DMS153 treated with DMSO at 0.1 percent for 48 hours (cell line): Measurements from ENCODE around the gene CCDC71L.

ENCODE experiments used
- DNase-seq: peaks from one replicate; lab custom pipeline; 2025; ENCODE audit not compliant: unreplicated experiment; lab: John Stamatoyannopoulos, UW

Gene CCDC71L

DNA sequence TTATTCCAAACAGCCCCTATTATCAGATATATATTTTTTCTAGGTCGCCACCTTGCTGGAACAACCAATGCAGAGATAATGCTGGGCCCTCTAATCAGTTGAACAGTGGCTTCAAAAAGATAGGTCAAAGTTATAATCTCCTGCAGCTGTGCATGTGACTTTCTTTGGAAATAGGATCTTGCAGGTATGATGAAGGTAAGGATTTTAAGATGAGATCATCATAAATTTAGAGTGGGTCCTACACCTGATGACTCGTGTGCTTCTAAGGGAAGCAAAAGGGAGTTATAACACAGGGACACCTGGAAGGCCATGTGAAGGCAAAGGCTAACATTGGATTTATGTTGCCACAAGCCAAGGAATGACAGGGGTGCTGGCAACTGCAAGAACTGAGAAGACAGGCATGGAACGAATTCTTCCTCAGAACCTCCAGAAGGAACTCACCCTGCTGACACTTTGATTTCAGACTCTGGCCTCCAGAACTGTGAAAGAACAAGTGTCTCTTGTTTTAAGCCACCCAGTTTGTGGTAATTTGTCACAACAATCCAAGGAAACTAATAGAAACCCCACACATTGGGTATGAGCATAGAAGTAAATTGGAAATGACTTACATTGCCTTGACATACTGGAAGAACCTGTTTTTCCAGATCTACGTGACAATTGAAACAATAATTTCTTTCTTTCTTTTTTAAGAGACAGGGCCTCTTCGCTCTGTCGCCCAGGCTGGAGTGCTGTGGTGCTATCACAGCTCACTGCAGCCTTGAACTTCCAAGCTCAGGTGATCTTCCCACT, 34.4 kb downstream of the CCDC71L start:
- DNase-seq, result no peak

DNA sequence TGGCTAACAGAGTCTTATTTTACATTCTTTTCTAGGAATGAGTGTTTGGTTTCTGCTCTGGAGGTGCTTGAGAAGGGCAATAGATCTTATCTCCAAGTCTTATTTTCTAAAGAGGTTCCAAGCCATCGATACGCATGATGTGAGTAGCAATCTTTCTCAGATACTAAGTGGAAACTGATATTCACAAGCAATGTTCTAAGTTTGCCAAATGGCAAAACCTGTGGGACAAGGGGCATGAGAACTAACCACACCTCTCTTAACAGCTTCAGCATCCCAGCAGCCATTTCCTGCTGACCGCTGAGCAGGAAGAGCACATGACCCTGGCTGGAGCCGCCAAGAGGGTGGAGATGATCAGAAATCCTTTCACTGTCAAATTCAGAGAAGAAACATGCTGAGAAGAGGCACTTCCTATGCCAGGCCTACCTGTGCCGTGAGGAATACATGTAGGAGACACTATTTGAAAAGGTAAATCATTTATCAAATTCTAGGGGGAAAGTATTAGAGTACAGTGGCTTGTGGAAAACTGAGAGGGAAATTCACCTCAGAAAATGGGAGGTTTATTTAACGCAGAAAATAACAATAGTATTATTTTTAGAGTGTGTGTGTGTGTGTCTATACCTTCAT, 35.2 kb downstream of the CCDC71L start:
- no peak for DNase-seq

DNA sequence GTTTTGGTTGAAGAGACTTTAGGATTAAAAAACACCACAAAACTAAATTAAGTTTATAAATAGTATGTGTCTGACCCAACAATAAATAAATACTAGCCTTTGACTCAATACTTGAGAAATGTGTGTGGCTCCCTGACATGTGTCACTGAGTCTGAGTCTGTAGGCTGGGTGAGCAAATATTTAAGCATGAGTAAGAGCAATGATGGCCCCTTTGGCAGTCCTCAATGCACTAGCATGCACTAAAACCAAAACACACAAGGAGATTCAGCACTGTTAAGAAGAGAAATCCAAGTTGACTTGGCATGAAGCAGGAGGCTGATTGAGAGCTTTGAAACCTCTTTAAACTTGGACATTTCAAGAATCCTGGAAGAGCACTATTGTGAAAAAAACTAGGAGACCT, 37.1 kb downstream of the CCDC71L start:
- no peak for DNase-seq

DNA sequence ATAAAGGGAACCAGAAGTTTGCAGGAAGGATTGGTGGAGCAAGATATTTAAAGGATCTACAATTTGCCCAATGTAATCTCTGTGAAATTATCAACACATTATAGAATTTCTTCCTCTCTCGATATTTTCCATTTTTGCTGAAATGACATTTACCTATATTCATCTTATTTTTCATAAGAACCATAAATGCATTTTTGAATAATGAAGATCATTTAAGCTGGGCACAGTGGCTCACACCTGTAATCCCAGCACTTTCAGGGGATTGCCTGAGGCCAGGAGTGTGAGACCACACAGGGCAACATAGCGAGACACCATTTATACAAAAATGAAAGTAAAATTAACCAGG, 37.7 kb downstream of the CCDC71L start:
- no peak for DNase-seq

DNA sequence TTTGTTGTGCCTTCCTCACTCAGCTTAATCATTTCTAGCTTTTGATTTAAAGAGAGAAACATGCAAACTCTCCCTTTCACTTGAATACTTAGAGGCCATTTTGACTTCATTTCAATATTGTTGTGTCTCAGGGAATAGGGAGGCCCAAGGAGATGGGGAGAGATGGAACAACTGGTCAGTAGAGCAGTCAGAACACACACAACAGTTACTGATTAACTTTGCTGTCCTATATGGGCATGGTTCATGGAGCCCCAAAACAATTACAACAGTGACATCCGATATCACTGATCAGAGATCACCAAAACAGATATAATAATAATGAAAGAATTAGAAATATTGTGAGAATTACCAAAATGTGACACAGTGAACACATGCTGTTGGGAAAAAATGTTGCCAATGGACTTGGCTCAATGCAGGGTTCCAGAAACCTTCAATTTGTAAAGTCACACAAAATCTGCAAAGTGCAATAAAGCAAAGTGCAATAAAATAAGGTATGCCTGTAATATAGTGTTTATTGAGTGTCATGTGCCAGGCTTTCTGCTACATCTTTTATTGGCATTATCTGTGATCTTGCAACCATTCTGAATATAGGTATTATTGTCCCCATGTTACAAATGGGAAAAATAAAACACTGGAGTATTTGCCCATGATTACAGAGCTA, 38.2 kb downstream of the CCDC71L start:
- DNase-seq, result no peak

DNA sequence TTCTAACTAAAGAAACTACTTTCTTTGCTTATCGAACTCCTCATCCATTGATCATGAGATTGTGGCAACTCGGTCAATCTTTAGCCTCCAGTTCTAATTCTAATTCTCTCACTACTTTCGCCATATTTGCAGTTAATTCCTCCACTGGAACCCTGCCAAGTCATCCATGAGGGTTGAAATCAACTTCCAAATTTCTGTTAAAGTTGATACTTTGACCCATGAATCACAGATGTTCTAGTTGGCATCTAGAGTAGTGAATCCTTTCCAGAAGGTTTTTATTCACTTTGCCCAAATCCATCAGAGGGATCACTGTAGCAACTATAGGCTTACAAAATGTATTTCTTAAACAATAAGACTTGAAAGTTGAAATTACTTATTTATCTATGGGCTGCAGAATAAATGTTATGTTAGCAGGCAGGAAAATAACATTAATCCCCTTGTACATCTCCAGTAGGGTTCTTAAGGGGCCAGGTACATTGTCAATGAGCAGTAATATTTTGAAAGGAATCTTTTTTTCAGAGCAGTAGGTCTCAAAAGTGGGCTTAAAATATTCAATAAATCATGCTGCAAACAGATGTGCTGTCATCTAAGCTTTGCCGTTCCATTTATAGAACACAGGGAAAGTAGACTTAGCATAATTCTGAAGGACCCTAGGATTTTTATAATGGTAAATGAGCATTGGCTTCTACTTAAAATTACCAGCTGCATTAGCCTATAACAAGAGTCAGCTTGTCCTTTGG, 39.4 kb downstream of the CCDC71L start:
- no peak for DNase-seq

DNA sequence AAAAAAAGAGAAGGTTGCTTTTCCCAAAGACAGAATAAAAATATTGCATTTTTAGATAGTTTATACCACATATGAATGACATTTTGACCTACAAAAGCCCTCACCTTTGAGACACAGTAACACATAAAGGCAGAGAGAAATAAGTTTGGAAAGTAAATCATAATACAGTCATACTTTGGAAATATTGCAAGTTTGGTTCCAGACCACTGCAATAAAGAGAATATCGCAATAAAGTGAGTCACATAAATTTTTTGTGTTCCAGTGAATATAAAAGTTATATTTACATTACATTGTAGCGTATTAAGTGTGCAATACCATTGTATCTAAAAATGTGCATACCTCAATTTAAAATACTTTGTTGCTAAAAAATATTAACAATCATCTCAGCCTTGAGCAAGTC, 40.3 kb downstream of the CCDC71L start:
- DNase-seq, result no peak

DNA sequence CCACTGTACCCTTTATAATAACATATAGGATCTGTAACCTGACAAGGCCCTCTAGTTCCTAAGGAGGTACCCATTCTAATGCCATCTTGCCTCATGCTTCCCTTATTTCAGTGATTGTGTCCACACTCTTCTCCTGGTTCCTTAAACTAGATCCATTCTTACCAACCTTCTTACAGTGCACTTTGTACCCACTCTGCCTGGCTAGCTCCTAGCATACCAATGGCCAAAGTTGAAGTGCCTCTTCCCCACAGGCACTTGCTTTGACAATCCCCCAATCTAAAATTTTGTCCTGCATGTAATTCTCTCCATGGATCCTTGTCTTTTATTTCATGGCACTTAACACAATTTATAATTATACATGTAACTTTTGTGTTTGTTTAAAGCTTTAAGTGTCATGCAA, 40.9 kb downstream of the CCDC71L start:
- DNase-seq, result no peak

DNA sequence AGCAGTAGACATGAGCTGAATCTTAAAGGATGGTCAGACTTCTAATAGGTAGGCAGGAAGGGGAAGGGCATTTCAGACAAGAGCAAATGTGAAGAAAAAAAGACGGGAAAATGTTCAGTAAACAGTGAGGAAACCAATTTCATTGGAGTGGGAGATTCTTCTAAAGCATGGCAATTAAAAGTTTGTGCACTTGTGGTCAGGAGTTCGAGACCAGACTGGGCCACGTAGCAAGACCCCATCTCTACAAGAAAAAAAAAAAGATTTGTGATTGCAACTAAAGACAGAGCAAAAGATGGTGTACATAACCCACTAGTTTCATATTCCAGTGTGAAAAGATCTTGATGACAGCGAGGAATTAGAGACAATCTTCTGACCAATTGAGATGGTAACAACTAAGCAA, 41.7 kb downstream of the CCDC71L start:
- DNase-seq, result no peak

DNA sequence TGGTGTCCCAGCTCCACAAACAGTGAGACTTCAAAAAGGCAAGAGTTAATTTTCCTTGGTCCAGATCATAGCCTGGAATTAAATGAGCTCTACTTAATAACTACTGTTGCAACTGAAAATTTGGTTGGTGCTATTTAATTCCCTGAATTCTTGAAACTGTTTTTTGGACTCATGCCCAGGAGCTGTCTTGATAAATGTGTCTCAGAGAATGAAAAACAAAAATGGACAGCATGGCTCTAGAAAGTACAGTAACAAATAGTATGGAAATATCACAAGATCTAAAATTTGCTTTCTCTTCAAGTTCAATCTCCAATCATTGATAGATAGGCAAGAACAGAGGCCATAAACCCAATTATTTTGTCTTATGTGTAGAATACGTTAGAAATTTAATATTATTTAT, 42.5 kb downstream of the CCDC71L start:
- no peak for DNase-seq

DNA sequence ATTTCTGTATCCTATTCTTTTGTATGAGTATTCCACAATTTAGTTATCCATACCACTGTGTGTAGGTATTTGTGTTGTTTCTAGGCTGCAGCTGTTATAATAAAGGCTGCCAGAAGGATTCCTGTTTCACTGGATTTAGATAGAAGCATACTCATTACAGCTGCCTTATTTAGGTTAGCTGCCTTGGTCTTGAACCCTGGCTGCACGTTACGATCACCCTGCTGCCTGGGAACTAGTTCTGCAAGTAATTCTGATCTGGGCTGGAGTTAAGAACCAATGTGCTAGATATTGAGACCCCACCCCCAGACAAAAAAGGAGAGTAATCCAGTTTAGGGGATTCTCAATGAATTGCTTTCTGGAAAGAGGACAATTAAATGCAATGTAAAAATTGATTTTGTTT, 43.1 kb downstream of the CCDC71L start:
- no peak for DNase-seq

DNA sequence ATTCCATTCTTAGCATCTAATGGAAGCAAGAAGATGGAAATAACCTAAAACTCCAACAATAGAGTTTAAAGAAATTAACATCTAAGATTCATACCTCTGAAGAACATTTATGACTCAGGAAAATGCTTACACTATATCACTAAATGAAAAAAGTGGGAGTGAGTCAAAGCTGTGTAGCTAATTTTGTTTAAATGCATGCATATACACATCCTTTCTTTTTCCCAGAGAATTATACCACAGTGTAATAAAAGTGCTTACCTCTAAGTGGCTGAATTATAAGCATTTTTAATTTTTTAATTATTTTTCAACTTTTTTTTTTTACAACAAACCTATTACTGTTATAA, 44.3 kb downstream of the CCDC71L start:
- DNase-seq, result no peak

DNA sequence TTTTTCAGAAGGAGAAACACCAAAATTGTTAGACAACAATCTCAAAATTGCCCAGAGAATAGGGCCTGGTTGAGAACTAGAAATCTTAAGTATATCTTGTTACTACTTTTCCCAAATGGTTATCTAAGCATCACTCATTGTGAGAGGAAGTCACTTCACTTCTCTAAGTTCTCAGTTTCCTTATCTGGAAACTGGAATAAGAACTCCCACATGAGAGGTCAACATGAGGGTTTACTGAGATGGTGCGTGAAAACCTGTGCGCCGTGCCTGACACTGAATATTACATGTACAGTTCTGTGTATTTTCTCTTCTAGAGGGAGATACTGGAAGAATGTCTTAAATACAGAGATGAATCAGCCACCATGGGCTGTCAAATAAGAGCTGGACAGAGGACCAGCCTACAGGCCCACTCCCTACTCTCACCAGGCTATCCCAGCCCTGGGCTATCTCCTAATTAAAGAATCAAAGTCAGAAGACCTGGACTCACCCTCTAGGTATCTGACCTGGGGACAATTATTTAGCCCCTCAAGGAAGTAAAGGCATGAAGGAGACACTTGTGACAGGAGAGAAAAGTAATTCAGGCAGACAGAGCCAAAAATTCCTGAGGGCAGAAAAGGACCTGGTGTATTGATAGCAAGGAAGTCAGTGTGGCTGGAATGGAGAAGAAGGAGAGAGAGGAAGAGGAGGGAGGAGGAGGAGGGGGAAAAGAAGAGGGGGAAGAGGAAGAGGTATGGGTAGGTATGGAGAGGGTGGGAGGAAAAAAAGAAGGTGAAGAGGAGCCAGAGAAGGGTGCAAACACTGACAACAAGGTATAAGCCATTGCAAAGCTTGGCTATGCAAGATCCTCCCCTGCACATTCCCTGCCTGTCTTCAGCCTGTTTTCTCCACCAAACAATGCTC, 44.9 kb downstream of the CCDC71L start:
- DNase-seq, result no peak

DNA sequence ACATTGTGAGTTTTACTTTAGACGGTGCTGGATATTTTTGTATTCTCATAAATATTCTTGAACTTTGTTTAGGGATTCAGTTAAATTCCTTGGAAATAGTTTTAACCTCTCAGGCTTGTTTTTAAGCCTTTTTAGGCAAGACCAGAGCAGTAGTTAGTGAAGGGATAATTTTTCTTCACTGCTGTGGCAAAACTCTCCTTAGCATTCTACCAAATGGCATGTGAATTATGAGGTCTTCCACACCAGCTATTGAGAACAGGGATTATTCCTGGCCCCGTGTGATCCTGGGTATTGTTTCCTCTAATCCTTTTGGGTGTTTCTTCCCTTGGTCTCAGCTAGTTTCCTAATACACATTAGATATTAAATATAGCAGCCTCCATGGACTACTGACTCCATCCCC, 46.2 kb downstream of the CCDC71L start:
- DNase-seq, result no peak

DNA sequence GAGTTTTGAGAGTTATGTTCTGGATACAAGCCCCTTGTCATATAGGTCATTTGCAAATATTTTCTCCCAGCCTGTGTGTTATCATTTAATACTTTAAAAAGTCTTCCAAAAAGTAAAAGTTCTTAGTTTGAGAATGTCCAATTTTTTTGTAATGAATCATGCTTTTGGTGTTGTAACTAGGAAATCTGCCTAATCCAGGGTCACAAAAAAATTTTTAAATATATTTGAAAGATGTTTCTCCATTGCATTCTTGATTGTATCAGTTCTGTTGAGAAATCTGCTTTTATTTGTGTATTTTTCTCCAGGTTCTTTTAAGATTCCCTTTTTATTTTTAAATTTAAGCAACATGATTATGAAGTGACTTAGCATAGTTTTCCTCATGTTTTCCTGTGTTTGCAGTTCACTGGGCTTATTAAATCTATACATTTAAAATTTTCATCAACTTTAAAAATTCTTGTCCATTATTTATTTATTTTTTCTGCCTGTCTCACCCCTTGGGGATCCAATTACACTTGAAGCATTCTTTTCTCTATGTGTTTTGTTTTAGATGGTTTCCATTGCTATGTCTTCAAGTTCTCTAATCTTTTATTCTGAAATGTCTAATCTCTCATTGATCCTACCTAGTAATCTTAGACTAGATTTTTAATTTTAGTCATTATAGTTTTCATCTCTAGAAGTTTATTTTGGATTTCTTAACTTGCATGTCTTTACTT, 47.0 kb downstream of the CCDC71L start:
- DNase-seq, result no peak

DNA sequence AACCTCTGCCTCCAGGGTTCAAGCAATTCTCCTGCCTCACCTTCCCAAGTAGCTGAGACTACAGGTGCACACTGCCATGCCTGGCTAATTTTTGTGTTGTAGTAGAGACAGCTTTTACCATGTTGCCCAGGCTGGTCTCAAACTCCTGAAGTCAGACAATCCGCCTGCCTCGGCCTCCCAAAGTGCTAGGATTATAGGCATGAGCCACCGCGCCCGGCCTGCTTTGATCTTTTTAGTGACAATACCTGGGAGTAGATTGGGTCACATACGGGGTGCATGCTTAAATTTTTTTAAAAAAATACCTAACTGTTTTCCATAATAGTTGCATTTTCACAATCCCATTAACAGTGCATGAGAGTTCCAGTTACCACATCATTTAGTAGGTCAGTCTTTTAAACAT, 47.7 kb downstream of the CCDC71L start:
- no peak for DNase-seq

DNA sequence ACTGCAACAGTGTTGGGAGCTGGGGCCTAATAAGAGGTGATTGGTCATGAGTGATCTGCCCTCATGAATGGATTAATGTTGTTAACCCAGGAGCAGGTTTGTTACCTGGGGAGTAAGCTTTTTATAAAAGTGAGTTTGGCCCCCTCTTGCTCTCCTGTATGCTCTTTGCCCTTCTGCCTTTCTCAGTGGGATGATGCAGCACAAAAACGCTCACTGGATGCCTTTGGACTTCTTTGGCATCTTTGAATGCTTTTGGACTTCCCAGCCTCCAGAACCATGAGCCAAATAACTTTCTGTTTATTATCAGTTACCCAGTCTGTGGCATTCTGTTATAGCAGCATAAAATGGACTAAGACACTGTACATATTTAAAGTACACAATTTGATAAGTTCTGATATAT, 48.5 kb downstream of the CCDC71L start:
- no peak for DNase-seq

DNA sequence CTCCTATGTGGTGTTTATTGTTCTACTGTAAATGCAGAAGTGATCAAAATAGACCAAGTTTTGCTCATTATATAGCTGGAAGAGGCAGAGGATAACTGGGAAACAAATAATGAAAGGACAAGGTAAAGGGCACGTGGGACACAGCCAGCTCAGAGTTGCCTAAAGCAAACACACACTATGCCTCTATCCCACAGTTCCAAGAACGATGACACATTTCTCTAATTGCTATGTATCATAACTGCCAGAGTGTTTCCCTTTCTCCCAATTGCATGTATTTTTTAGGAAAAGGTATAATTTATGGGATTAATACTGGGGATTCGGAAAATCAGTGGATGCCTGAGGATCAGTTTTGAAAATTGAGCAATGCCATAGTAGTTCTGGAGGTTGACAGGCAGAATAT, 49.0 kb downstream of the CCDC71L start:
- no peak for DNase-seq

DNA sequence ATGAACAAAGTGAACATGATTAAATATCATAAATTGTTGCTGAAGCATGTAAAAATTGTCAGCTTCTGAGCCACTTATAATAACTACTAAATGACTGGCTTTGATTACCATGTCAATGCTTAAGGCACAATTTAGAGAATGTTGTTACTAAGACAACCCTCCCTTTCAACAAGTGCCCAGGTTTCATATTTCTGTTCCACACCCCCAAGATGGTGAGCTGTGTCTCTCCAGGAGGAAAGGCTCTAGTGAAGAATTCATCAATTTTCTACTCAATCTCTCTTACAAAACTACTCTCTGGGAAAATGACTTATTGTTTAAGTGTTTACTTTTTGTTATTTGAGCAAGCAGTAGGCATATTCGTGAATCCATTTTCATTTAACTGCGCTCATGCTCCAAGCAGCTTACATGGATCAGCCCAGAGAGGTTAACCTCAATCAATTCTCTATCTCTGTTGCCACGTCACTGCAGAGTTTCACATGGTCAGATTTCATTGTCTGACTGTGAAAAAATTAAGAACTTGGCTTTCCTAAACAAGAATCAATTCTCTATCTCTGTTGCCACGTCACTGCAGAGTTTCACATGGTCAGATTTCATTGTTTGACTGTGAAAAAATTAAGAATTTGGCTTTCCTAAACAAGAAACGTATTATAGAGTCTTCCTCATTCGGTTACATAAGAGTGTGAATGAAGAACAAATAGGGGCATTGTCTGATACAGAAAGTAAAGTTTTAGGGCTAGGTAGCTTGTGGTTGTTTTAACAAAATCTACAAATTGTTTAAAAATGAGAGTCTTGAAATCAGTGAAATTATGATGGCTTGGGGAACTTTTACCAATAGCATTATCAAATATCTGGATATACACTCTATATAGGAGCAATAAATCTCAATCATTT, 49.7 kb downstream of the CCDC71L start:
- no peak for DNase-seq
